ENCODE measurements around the gene TYRO3.
"Not testable (repeated sequence)": the region's sequence is repeated elsewhere in the genome, so short reads cannot be mapped to it uniquely, and the experiment has no call there.

TYRO3 gene

GRCh38 chr15:41561104-41561776 lies 2.2 kb downstream of the TYRO3 start:
- peaks cover 15% of the 10 kb centered on the region for H3K4me1 Mint-ChIP-seq (ENCODE audit: low read depth)
- no peak overlapping the region for H3K4me3 Mint-ChIP-seq
- H3K36me3 Mint-ChIP-seq (ENCODE audit: low read depth): no peaks in the 10 kb centered on the region
- DNase-seq (ENCODE audit: low spot score): no peak
- H3K9me3 Mint-ChIP-seq: no peaks in the 10 kb centered on the region
- H3K27ac Mint-ChIP-seq: no peak overlapping the region
- H3K27me3 Mint-ChIP-seq (ENCODE audit: low read depth): peaks cover 42% of the 10 kb centered on the region

- Mint-ChIP-seq H3K27me3 (ENCODE audit: low read depth) (peaks cover 37% of the 10 kb centered on the region), H3K9me3 (no peaks in the 10 kb centered on the region), H3K4me3 (no peak overlapping the region), H3K27ac (no peak overlapping the region), H3K4me1 (ENCODE audit: low read depth) (peaks cover 15% of the 10 kb centered on the region), H3K36me3 (ENCODE audit: low read depth) (no peaks in the 10 kb centered on the region)
- DNase-seq (ENCODE audit: low spot score): no peak
Observed at GRCh38 chr15:41561777-41562145, 2.7 kb downstream of the TYRO3 start.

DNA sequence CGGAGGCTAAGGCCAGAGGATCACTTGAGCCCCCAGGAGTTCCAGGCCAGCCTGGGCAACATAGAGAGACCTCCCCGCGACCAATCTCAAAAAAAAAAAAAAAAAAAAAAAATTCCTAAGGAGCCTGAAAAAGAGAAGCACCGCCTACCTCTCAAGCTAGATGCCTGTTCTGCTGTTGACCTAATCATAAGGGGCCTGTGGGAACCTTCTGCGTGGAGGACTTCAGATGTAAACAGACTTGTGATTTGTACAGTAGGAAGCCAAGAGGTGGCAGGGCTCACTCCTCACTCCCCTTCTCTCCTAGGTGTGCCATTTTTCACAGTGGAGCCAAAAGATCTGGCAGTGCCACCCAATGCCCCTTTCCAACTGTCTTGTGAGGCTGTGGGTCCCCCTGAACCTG lies 3.2 kb downstream of the TYRO3 start:
- peaks cover 15% of the 10 kb centered on the region for H3K4me1 Mint-ChIP-seq (ENCODE audit: low read depth)
- H3K9me3 Mint-ChIP-seq: no peaks in the 10 kb centered on the region
- no peak for DNase-seq (ENCODE audit: low spot score)
- peaks cover 37% of the 10 kb centered on the region for H3K27me3 Mint-ChIP-seq (ENCODE audit: low read depth)
- H3K36me3 Mint-ChIP-seq (ENCODE audit: low read depth): no peaks in the 10 kb centered on the region
- no peak overlapping the region for H3K4me3 Mint-ChIP-seq
- no peak overlapping the region for H3K27ac Mint-ChIP-seq

DNA sequence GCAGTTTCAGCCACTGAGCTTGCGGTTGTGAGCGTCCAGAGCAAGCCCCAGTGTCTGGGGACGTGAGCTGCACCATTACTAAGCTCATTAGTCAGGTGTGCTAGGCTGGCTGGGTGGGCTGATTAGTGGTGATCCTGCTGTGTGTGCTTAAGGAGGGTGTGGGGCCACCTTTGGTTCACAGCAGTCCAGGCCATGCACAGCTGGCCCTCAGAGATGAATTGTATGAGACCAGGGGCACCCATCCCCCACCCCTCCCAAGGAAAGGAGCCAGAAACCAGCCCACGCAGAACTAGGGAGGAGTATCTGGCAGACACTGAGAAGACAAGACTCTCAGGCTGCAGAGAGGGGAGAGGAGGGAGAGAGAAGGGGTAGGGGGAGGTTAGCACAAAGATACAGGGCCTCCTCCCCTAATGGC lies 3.8 kb downstream of the TYRO3 start:
- H3K27me3 Mint-ChIP-seq (ENCODE audit: low read depth): peaks cover 37% of the 10 kb centered on the region
- H3K27ac Mint-ChIP-seq: no peak overlapping the region
- DNase-seq (ENCODE audit: low spot score): no peak
- H3K4me3 Mint-ChIP-seq: no peak overlapping the region
- peaks cover 13% of the 10 kb centered on the region for H3K4me1 Mint-ChIP-seq (ENCODE audit: low read depth)
- H3K9me3 Mint-ChIP-seq: no peaks in the 10 kb centered on the region
- H3K36me3 Mint-ChIP-seq (ENCODE audit: low read depth): no peaks in the 10 kb centered on the region

GRCh38 chr15:41564286-41564959 lies 5.4 kb downstream of the TYRO3 start:
- H3K27ac Mint-ChIP-seq: no peak overlapping the region
- no peak for DNase-seq (ENCODE audit: low spot score)
- peaks cover 5% of the 10 kb centered on the region for H3K4me1 Mint-ChIP-seq (ENCODE audit: low read depth)
- H3K4me3 Mint-ChIP-seq: no peak overlapping the region
- no peaks in the 10 kb centered on the region for H3K9me3 Mint-ChIP-seq
- peaks cover 32% of the 10 kb centered on the region for H3K27me3 Mint-ChIP-seq (ENCODE audit: low read depth)
- H3K36me3 Mint-ChIP-seq (ENCODE audit: low read depth): no peaks in the 10 kb centered on the region

- Mint-ChIP-seq H3K9me3 (no peaks in the 10 kb centered on the region), H3K27ac (no peak overlapping the region), H3K4me3 (no peak overlapping the region), H3K27me3 (ENCODE audit: low read depth) (peaks cover 26% of the 10 kb centered on the region), H3K4me1 (ENCODE audit: low read depth) (peaks cover 2% of the 10 kb centered on the region), H3K36me3 (ENCODE audit: low read depth) (no peaks in the 10 kb centered on the region)
- no peak for DNase-seq (ENCODE audit: low spot score)
Observed at GRCh38 chr15:41564960-41565502, 6.0 kb downstream of the TYRO3 start.

DNA sequence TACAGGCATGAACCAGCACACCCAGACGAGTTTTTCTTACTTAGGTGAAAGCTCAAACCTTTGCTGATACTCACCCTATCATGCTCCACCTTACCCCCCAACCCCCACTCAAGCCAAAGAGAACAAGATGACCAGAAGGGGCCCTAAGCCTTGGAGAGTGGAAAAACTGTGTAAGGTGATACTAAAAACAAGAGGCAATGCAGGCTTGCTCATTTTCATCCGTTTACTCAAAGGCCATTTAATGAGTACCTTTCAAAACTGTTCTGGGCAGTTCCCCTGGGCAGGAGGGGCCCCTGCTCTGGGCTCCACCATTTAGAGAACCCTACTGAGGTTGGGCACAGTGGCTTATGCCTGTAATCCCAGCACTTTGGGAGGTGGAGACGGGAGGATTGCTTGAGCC lies 6.7 kb downstream of the TYRO3 start:
- H3K9me3 Mint-ChIP-seq: no peaks in the 10 kb centered on the region

GRCh38 chr15:41566121-41566885 lies 7.3 kb downstream of the TYRO3 start:
- Mint-ChIP-seq H3K27me3 (ENCODE audit: low read depth) (peaks cover 15% of the 10 kb centered on the region), H3K9me3 (no peaks in the 10 kb centered on the region), H3K27ac (no peak overlapping the region), H3K4me3 (no peak overlapping the region), H3K4me1 (ENCODE audit: low read depth) (no peaks in the 10 kb centered on the region), H3K36me3 (ENCODE audit: low read depth) (no peaks in the 10 kb centered on the region)
- no peak for DNase-seq (ENCODE audit: low spot score)

More for the DNA sequence above, 6.7 kb downstream of the TYRO3 start:
- Mint-ChIP-seq H3K4me3 (no peak overlapping the region), H3K4me1 (ENCODE audit: low read depth) (no peaks in the 10 kb centered on the region), H3K27ac (no peak overlapping the region), H3K27me3 (ENCODE audit: low read depth) (peaks cover 20% of the 10 kb centered on the region), H3K36me3 (ENCODE audit: low read depth) (no peaks in the 10 kb centered on the region)
- no peak for DNase-seq (ENCODE audit: low spot score)

DNA sequence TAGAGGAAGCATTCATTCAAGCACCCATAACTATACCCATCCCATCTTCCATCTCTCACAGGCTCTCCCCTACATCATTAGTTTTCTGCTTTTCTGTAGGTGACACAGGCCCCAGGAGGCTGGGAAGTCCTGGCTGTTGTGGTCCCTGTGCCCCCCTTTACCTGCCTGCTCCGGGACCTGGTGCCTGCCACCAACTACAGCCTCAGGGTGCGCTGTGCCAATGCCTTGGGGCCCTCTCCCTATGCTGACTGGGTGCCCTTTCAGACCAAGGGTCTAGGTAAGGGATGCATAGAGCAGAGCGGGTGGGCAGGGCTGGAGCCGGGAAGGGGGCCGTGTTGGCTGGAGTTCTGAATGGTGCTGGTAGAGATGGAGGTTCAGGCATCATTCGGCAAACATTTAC lies 8.2 kb downstream of the TYRO3 start:
- H3K27me3 Mint-ChIP-seq (ENCODE audit: low read depth): peaks cover 8% of the 10 kb centered on the region
- no peak overlapping the region for H3K27ac Mint-ChIP-seq
- no peaks in the 10 kb centered on the region for H3K9me3 Mint-ChIP-seq
- no peaks in the 10 kb centered on the region for H3K4me1 Mint-ChIP-seq (ENCODE audit: low read depth)
- H3K36me3 Mint-ChIP-seq (ENCODE audit: low read depth): no peaks in the 10 kb centered on the region
- no peak for DNase-seq (ENCODE audit: low spot score)
- no peak overlapping the region for H3K4me3 Mint-ChIP-seq

DNA sequence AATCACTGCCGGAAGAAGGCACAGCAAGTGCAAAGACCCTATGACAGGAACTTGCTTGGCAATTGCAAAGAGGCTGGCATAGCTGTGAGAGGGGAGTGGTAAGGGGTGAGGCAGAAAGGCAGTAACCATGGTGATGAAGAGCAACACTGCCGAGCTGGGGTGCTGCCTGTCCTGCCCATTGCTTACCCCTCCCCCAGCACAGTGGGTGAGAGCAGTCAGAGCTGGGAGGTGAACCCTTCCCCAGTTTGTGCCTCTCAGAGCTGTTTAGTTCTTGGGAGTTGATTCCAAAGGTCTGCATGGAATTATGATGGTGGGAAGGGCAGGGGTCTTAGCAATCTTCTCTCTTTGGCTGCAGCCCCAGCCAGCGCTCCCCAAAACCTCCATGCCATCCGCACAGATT lies 8.8 kb downstream of the TYRO3 start:
- no peaks in the 10 kb centered on the region for H3K36me3 Mint-ChIP-seq (ENCODE audit: low read depth)
- no peak overlapping the region for H3K4me3 Mint-ChIP-seq
- no peaks in the 10 kb centered on the region for H3K9me3 Mint-ChIP-seq
- no peak overlapping the region for H3K27ac Mint-ChIP-seq
- H3K27me3 Mint-ChIP-seq (ENCODE audit: low read depth): peaks cover 7% of the 10 kb centered on the region
- no peaks in the 10 kb centered on the region for H3K4me1 Mint-ChIP-seq (ENCODE audit: low read depth)
- DNase-seq (ENCODE audit: low spot score): no peak

DNA sequence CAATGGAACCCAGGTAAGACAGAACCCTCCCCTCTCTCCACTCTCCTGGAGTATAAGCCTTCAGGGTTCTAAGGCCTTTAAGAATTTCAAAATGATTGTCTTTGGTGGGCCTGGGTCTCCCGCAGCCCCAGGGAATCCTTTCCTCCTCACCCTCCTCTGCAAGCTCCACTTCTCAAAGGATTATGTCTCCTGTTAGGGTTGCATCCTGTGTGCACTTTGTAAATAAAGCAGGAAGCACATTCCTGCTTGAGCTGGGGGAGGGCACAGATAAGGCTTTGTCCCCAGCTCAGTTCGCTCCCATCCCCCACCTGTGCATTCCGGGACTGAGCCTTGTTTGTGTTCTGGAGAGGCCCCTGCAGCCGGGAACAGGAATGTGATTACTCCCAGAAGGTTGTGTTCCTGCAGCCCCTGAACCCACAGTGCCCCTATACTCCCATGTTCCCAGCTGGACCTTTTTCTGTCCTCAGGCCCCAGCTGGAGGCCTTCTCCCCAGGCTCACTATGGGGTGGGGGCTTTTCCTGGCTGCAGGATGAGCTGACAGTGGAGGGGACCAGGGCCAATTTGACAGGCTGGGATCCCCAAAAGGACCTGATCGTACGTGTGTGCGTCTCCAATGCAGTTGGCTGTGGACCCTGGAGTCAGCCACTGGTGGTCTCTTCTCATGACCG lies 9.5 kb downstream of the TYRO3 start:
- no peaks in the 10 kb centered on the region for H3K9me3 Mint-ChIP-seq
- H3K27me3 Mint-ChIP-seq (ENCODE audit: low read depth): peaks cover 2% of the 10 kb centered on the region
- H3K36me3 Mint-ChIP-seq (ENCODE audit: low read depth): no peaks in the 10 kb centered on the region
- no peak overlapping the region for H3K4me3 Mint-ChIP-seq
- H3K4me1 Mint-ChIP-seq (ENCODE audit: low read depth): no peaks in the 10 kb centered on the region
- no peak overlapping the region for H3K27ac Mint-ChIP-seq
- DNase-seq (ENCODE audit: low spot score): no peak

GRCh38 chr15:41569232-41569631 lies 10.2 kb downstream of the TYRO3 start:
- H3K36me3 Mint-ChIP-seq (ENCODE audit: low read depth); DNase-seq (ENCODE audit: low spot score); H3K27ac Mint-ChIP-seq; H3K4me3 Mint-ChIP-seq; H3K9me3 Mint-ChIP-seq; H3K27me3 Mint-ChIP-seq (ENCODE audit: low read depth); H3K4me1 Mint-ChIP-seq (ENCODE audit: low read depth): not testable (repeated sequence)

- Mint-ChIP-seq H3K36me3 (ENCODE audit: low read depth) (no peaks in the 10 kb centered on the region), H3K9me3 (no peaks in the 10 kb centered on the region), H3K4me1 (ENCODE audit: low read depth) (no peaks in the 10 kb centered on the region), H3K27me3 (ENCODE audit: low read depth) (no peaks in the 10 kb centered on the region), H3K27ac (no peak overlapping the region), H3K4me3 (no peak overlapping the region)
- no peak for DNase-seq (ENCODE audit: low spot score)
Observed at GRCh38 chr15:41570764-41571163, 11.8 kb downstream of the TYRO3 start.

GRCh38 chr15:41571948-41572347 lies 12.9 kb downstream of the TYRO3 start:
- no peak overlapping the region for H3K4me3 Mint-ChIP-seq
- H3K4me1 Mint-ChIP-seq (ENCODE audit: low read depth): no peaks in the 10 kb centered on the region
- H3K27me3 Mint-ChIP-seq (ENCODE audit: low read depth): no peaks in the 10 kb centered on the region
- no peak overlapping the region for H3K27ac Mint-ChIP-seq
- DNase-seq (ENCODE audit: low spot score): no peak
- H3K36me3 Mint-ChIP-seq (ENCODE audit: low read depth): no peaks in the 10 kb centered on the region
- H3K9me3 Mint-ChIP-seq: no peaks in the 10 kb centered on the region

Measured in T-helper 2 cell treated with Interferon-gamma antibody and Interleukin-4, amounts not matched to agents 5 μg/mL and 100 μg/mL, for 36 hours (primary cell).